ENCODE data around the gene PINK1. TPM values are rescaled to one million over a fixed set of nuclear protein-coding genes. Genes with fewer than 3 reads are reported as not detected.

PINK1 gene
- total RNA-seq, 1 donor from 2014 or later = 25.0 TPM

DNA sequence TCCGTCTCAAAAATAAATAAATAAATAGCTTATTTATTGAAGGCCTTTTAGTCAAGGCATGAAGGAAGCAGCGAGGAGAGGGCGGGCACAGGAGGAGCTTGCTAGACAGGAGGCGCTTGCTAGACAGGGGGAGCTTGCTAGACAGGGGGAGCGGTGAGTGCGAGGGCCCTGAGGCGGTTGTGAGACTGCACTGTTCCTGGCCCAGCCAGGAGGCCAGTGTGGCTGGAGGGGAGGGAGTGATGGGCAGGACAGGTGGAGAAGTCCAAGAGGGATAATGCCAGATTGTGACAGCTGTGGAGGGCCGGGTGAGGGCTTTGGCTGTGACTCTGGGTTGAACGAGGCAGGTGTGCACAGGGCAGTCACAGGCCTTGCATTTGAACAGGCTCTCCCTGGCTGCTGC lies 66.3 kb downstream of the PINK1 start:
- Mint-ChIP-seq H3K27ac (no peak overlapping the region), H3K27me3 (peaks cover 9% of the 10 kb centered on the region), H3K9me3 (ENCODE audit: low read depth) (no peaks in the 10 kb centered on the region), H3K4me3 (ENCODE audit: low read depth) (no peak overlapping the region), H3K36me3 (ENCODE audit: insufficient read depth) (no peaks in the 10 kb centered on the region), H3K4me1 (ENCODE audit: low read depth) (peaks cover 1% of the 10 kb centered on the region)
- no peak for DNase-seq (ENCODE audit: low spot score, unreplicated experiment)
- TF ChIP-seq, protein P1, sequence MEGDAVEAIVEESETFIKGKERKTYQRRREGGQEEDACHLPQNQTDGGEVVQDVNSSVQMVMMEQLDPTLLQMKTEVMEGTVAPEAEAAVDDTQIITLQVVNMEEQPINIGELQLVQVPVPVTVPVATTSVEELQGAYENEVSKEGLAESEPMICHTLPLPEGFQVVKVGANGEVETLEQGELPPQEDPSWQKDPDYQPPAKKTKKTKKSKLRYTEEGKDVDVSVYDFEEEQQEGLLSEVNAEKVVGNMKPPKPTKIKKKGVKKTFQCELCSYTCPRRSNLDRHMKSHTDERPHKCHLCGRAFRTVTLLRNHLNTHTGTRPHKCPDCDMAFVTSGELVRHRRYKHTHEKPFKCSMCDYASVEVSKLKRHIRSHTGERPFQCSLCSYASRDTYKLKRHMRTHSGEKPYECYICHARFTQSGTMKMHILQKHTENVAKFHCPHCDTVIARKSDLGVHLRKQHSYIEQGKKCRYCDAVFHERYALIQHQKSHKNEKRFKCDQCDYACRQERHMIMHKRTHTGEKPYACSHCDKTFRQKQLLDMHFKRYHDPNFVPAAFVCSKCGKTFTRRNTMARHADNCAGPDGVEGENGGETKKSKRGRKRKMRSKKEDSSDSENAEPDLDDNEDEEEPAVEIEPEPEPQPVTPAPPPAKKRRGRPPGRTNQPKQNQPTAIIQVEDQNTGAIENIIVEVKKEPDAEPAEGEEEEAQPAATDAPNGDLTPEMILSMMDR (IDR thresholded peaks at IDR 0.05; ENCODE audit: unreplicated experiment) = no peak

DNA sequence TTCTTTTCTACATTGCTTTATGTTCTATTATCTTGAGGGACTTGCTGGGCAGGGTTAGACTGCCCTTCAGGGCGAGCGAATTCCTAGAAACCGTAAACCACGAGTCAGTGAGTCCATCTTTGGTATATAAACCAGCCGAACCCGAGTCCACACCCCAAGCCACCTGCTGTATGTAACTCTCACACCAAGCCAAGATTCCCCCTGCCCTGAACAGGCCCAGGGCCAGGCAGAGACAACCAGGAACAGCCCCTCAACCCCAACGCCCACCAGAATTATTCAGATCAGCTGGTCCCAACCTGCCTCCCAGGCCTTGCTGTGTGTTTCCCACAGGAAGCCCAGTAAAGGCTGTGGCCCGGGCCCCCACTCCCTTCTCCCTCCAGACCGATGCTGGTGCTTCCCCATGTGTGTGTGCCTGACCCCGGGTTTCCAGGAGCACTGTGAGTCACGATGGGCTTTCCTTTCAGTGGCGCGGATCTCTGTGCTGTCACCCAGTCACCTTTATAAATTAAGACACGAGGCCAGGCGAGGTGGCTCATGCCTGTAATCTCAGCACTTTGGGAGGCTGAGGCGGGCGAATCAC lies 67.5 kb downstream of the PINK1 start:
- no peak overlapping the region for H3K27ac Mint-ChIP-seq
- H3K36me3 Mint-ChIP-seq (ENCODE audit: insufficient read depth) = no peaks in the 10 kb centered on the region
- peaks cover 1% of the 10 kb centered on the region for H3K4me1 Mint-ChIP-seq (ENCODE audit: low read depth)
- no peak overlapping the region for H3K4me3 Mint-ChIP-seq (ENCODE audit: low read depth)
- DNase-seq (ENCODE audit: low spot score, unreplicated experiment) = no peak
- TF ChIP-seq, protein P1 (IDR thresholded peaks at IDR 0.05; ENCODE audit: unreplicated experiment) = no peak
- H3K9me3 Mint-ChIP-seq (ENCODE audit: low read depth) = no peaks in the 10 kb centered on the region
- H3K27me3 Mint-ChIP-seq = peaks cover 7% of the 10 kb centered on the region

Other genes starting within 250 kb of the PINK1 start
- 67.2 and 69.2 TPM in 2 replicates for gene CAMK2N1, start 147.2 kb upstream of the PINK1 start, total RNA-seq
- gene MUL1, start 125.3 kb upstream of the PINK1 start, total RNA-seq = 23.2 and 25.1 TPM in 2 replicates
- gene FAM43B, start 80.9 kb upstream of the PINK1 start, total RNA-seq = 0.10 and 0.16 TPM in 2 replicates
- not detected in 2 replicates for gene CDA, start 44.4 kb upstream of the PINK1 start, total RNA-seq
- gene DDOST, start 27.9 kb downstream of the PINK1 start, total RNA-seq = 273 and 276 TPM in 2 replicates
- 0.64 and 1.1 TPM in 2 replicates for gene KIF17, start 84.5 kb downstream of the PINK1 start, total RNA-seq
- 0.53 and 1.2 TPM in 2 replicates for gene SH2D5, start 99.2 kb downstream of the PINK1 start, total RNA-seq
- 361 and 385 TPM in 2 replicates for gene HP1BP3, start 153.8 kb downstream of the PINK1 start, total RNA-seq